Hepatocyte (in vitro differentiated cells): ENCODE measurements around the gene CNP. TPM values are rescaled to one million over a fixed set of nuclear protein-coding genes. Genes with fewer than 3 reads are reported as not detected.

Experiments
- DNase-seq: peaks from one replicate; pipeline ENCODE4 v3.0.0-alpha.2; 2016; ENCODE audit warnings: low spot score
- H2AFZ ChIP-seq: fragments of 200-600 bp; sonication (generic); 2 replicates; pipeline ENCODE4 v1.6.0; 2016; ENCODE audit warnings: antibody characterized with exemption, mild to moderate bottlenecking
- H3K27ac ChIP-seq: fragments of 200-600 bp; sonication (generic); 2 replicates; pipeline ENCODE4 v1.5.1; 2016; ENCODE audit warnings: mild to moderate bottlenecking
- H3K27me3 ChIP-seq: fragments of 200-600 bp; sonication (generic); 2 replicates; pipeline ENCODE4 v1.6.1; 2016
- H3K36me3 ChIP-seq: fragments of 200-600 bp; sonication (generic); replicated peaks from 2 replicates; pipeline ENCODE4 v1.5.1; 2016; ENCODE audit warnings: low read depth; ENCODE audit not compliant: insufficient read depth
- H3K4me1 ChIP-seq: fragments of 200-600 bp; sonication (generic); 2 replicates; pipeline ENCODE4 v1.5.1; 2016; ENCODE audit warnings: mild to moderate bottlenecking, moderate library complexity; ENCODE audit not compliant: insufficient read depth
- H3K4me2 ChIP-seq: fragments of 200-600 bp; sonication (generic); 2 replicates; pipeline ENCODE4 v1.6.0; 2016
- H3K4me3 ChIP-seq: fragments of 200-600 bp; sonication (generic); 2 replicates; pipeline ENCODE4 v1.5.1; 2016; ENCODE audit warnings: mild to moderate bottlenecking
- H3K79me2 ChIP-seq: fragments of 200-600 bp; sonication (generic); 2 replicates; pipeline ENCODE4 v1.6.0; 2017; ENCODE audit warnings: mild to moderate bottlenecking
- H3K9me2 ChIP-seq: fragments of 200-600 bp; sonication (generic); replicated peaks from 2 replicates; pipeline ENCODE4 v1.6.0; 2017; ENCODE audit warnings: mild to moderate bottlenecking; ENCODE audit not compliant: insufficient read depth
- H3K9me3 ChIP-seq: fragments of 200-600 bp; sonication (generic); 2 replicates; pipeline ENCODE4 v1.5.1; 2016; ENCODE audit warnings: low read depth, mild to moderate bottlenecking
- H4K20me1 ChIP-seq: fragments of 200-600 bp; sonication (generic); 2 replicates; pipeline ENCODE4 v1.6.0; 2016; ENCODE audit warnings: mild to moderate bottlenecking; ENCODE audit not compliant: insufficient read depth, poor library complexity, severe bottlenecking
- EZH2 ChIP-seq: fragments of 200-600 bp; sonication (generic); IDR thresholded peaks from 2 replicates; pipeline ENCODE4 v1.6.1; 2016; ENCODE audit warnings: antibody characterized with exemption, mild to moderate bottlenecking, borderline replicate concordance
- EZH2phosphoT487 ChIP-seq: fragments of 200-600 bp; sonication (generic); IDR thresholded peaks from one replicate; pipeline ENCODE4 v1.6.1; 2018; ENCODE audit warnings: antibody characterized with exemption, mild to moderate bottlenecking, low read depth, moderate library complexity; ENCODE audit not compliant: unreplicated experiment, severe bottlenecking
- WGBS: methylation state at CpG from one replicate; pipeline ENCODE4 v1.1.6; 2016; ENCODE audit warnings: low lambda C conversion rate; ENCODE audit errors: missing lambda C conversion rate; 5-methylcytosine and 5-hydroxymethylcytosine counted together
- polyA plus RNA-seq: library from polyadenylated mRNA; unstranded; fragments of >200 nt; fragmentation: Nextera tagmentation; extraction: Ambion mirVana; gene quantifications from 2 replicates; pipeline ENCODE4 v1.2.1, GENCODE V29; 2016
- total RNA-seq: library from RNA; depleted of rRNA; stranded (reverse); fragments of >200 nt; gene quantifications from 2 replicates; pipeline ENCODE4 v1.2.3, GENCODE V29; 2014
- TF ChIP-seq, protein P1 (sequence below): fragments of 200-600 bp; sonication (generic); IDR thresholded peaks from 2 replicates; pipeline ENCODE4 v1.5.1; 2016; ENCODE audit warnings: antibody characterized with exemption, mild to moderate bottlenecking; ENCODE audit not compliant: poor library complexity

Gene CNP
- total and polyA plus RNA-seq, 2 experiments from 2014 or later = 61.4 to 97.0 TPM

DNA sequence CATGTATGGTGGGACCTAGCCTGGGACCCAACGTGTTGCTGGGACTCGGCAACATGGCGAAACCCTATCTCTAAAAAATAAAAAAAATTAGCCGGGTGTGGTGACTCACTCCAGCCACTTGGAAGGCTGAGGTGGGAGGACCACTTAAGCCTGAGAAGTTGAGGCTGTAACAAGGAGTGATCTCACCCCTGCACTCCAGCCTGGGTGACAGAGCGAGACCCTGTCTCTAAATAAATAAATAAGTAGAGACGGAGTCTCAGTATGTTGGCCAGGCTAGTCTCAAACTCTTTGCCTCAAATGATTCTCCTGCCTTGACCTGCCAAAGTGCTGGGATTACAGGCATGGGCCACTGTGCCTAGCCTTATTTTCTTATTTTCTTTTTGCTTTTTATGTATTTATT, 10.1 kb upstream of the CNP start:
- DNase-seq = no peak
- Histone ChIP-seq H2AFZ (no peak overlapping the region), H3K4me3 (no peak overlapping the region), H3K27me3 (no peaks in the 10 kb centered on the region), H3K4me2 (no peak overlapping the region), H3K79me2 (no peaks in the 10 kb centered on the region), H3K36me3 (no peaks in the 10 kb centered on the region), H3K9me2 (no peaks in the 10 kb centered on the region), H4K20me1 (no peaks in the 10 kb centered on the region), H3K9me3 (no peaks in the 10 kb centered on the region), H3K27ac (no peak overlapping the region), H3K4me1 (peaks cover 3% of the 10 kb centered on the region)
- TF ChIP-seq, protein P1, sequence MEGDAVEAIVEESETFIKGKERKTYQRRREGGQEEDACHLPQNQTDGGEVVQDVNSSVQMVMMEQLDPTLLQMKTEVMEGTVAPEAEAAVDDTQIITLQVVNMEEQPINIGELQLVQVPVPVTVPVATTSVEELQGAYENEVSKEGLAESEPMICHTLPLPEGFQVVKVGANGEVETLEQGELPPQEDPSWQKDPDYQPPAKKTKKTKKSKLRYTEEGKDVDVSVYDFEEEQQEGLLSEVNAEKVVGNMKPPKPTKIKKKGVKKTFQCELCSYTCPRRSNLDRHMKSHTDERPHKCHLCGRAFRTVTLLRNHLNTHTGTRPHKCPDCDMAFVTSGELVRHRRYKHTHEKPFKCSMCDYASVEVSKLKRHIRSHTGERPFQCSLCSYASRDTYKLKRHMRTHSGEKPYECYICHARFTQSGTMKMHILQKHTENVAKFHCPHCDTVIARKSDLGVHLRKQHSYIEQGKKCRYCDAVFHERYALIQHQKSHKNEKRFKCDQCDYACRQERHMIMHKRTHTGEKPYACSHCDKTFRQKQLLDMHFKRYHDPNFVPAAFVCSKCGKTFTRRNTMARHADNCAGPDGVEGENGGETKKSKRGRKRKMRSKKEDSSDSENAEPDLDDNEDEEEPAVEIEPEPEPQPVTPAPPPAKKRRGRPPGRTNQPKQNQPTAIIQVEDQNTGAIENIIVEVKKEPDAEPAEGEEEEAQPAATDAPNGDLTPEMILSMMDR = no peak
- TF ChIP-seq EZH2phosphoT487 (no peak), EZH2 (no peak)
- 94% methylated on average over 6 of the region's 6 CpGs for WGBS

- H3K79me2 ChIP-seq = no peaks in the 10 kb centered on the region
- H3K4me2 ChIP-seq = no peak overlapping the region
- H3K9me3 ChIP-seq = no peaks in the 10 kb centered on the region
- peak overlapping the region; percentile 66 for H3K27ac ChIP-seq
- no peaks in the 10 kb centered on the region for H3K36me3 ChIP-seq
- peak overlapping the region; percentile 23 for H2AFZ ChIP-seq
- 61% methylated on average over 11 of the region's 11 CpGs for WGBS
- no peaks in the 10 kb centered on the region for H4K20me1 ChIP-seq
- no peaks in the 10 kb centered on the region for H3K9me2 ChIP-seq
- peaks cover 3% of the 10 kb centered on the region for H3K4me1 ChIP-seq
- DNase-seq = no peak
- H3K4me3 ChIP-seq = no peak overlapping the region
- TF ChIP-seq, protein P1 = no peak
- TF ChIP-seq EZH2phosphoT487 = no peak
- TF ChIP-seq EZH2 = no peak
- no peaks in the 10 kb centered on the region for H3K27me3 ChIP-seq
These were observed 9.3 kb upstream of the CNP start for GRCh38 chr17:41957031-41957868.

DNA sequence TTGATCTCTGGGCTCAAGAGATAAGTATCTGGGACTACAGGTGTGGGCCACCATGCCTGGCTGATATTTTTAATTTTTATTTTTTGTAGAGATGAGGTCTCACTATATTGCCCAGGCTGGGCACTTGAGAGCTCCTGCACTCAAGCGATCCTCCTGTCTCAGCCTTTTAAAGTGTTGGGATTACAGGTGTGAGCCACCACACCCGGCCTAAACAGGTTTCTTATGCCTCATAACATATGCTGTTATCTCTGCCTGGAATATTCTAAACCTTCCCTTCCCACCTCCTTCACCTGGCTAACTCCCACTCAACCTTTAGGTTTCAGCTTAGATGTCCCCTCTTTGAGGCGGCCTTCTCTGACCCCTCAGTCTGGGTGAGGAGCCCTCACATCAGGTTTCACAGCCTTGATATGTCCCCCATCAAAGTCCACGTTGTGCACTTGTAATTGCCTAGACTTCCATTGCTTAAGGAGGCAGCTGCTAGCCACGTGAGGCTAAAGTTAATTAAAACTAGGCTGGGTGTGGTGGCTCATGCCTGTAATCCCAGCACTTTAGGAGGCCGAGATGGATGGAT, 8.6 kb upstream of the CNP start:
- Histone ChIP-seq H4K20me1 (no peaks in the 10 kb centered on the region), H3K79me2 (no peaks in the 10 kb centered on the region), H3K9me3 (no peaks in the 10 kb centered on the region), H3K36me3 (no peaks in the 10 kb centered on the region), H3K4me1 (peaks cover 3% of the 10 kb centered on the region), H3K4me2 (no peak overlapping the region), H3K4me3 (no peak overlapping the region), H3K27ac (peak overlapping the region; percentile 66), H3K9me2 (no peaks in the 10 kb centered on the region), H3K27me3 (no peaks in the 10 kb centered on the region), H2AFZ (peak overlapping the region; percentile 23)
- 87% methylated on average over 6 of the region's 6 CpGs for WGBS
- no peak for DNase-seq
- no peak for TF ChIP-seq EZH2
- TF ChIP-seq, protein P1 = no peak
- TF ChIP-seq EZH2phosphoT487 = no peak
